Cardiac muscle cell (in vitro differentiated cells and primary cell): ENCODE results near the gene CBY2. TPM values are rescaled to one million over a fixed set of nuclear protein-coding genes. Genes with fewer than 3 reads are reported as not detected.
A peak's percentile ranks its signal among the peaks of the same experiment; 100 is the strongest.

Source experiments
- DNase-seq, 2 donors: peaks; one replicate each; pipeline versions ENCODE4 v3.0.0 to v3.0.0-alpha.2; 2010 to 2017; ENCODE audit warnings: low read depth in 1 of 2, low spot score in 1 of 2
- H3K27ac ChIP-seq: fragments of 200-600 bp; sonication (generic); 2 replicates; pipeline ENCODE4 v1.5.1; 2016
- H3K27me3 ChIP-seq: fragments of 200-600 bp; sonication (generic); 2 replicates; pipeline ENCODE4 v1.6.0; 2016; ENCODE audit warnings: control low read depth
- H3K36me3 ChIP-seq: fragments of 200-600 bp; sonication (generic); 2 replicates; pipeline ENCODE4 v1.5.1; 2016; ENCODE audit warnings: control low read depth
- H3K4me1 ChIP-seq: fragments of 200-600 bp; sonication (generic); 2 replicates; pipeline ENCODE4 v1.8.1; 2017; ENCODE audit warnings: low read depth, mild to moderate bottlenecking, mixed run types
- H3K4me3 ChIP-seq: fragments of 200-600 bp; sonication (generic); 2 replicates; pipeline ENCODE4 v1.5.1; 2016; ENCODE audit warnings: mild to moderate bottlenecking
- H3K9me3 ChIP-seq: fragments of 200-600 bp; sonication (generic); 2 replicates; pipeline ENCODE4 v1.5.1; 2017; ENCODE audit warnings: low read depth, mild to moderate bottlenecking, control low read depth
- CTCF ChIP-seq: IDR thresholded peaks from 2 replicates; pipeline ENCODE4 v1.5.1; 2012; ENCODE audit warnings: low read depth, mild to moderate bottlenecking, low read length
- polyA plus RNA-seq: library from polyadenylated mRNA; unstranded; fragments of >200 nt; fragmentation: Nextera tagmentation; extraction: Ambion mirVana; gene quantifications from 2 replicates; pipeline ENCODE4 v1.2.1, GENCODE V29; 2016
- total RNA-seq: library from RNA; depleted of rRNA; stranded (reverse); fragments of >200 nt; gene quantifications from 2 replicates; pipeline ENCODE4 v1.2.3, GENCODE V29; 2016

CBY2 gene
- total and polyA plus RNA-seq, 2 experiments from 2014 or later, result 0.35 TPM; not detected in 1

- TF ChIP-seq CTCF, result no peak
- no peak overlapping the region for H3K27ac ChIP-seq
- H3K27me3 ChIP-seq, result no peaks in the 10 kb centered on the region
- DNase-seq, result no peak
- peaks cover 14% of the 10 kb centered on the region for H3K4me1 ChIP-seq
- no peaks in the 10 kb centered on the region for H3K36me3 ChIP-seq
- H3K4me3 ChIP-seq, result no peak overlapping the region
- H3K9me3 ChIP-seq, result no peaks in the 10 kb centered on the region
These were observed 5.4 kb upstream of the CBY2 start for GRCh38 chr13:45696610-45697226.

- DNase-seq, result peak in 1 of 2 donors; percentile 14
- Histone ChIP-seq H3K9me3 (no peaks in the 10 kb centered on the region), H3K27me3 (no peaks in the 10 kb centered on the region), H3K36me3 (no peaks in the 10 kb centered on the region), H3K27ac (no peak overlapping the region), H3K4me1 (peaks cover 10% of the 10 kb centered on the region), H3K4me3 (no peak overlapping the region)
- TF ChIP-seq CTCF, result no peak
These were observed 884 bp upstream of the CBY2 start for GRCh38 chr13:45700971-45701900.

DNA sequence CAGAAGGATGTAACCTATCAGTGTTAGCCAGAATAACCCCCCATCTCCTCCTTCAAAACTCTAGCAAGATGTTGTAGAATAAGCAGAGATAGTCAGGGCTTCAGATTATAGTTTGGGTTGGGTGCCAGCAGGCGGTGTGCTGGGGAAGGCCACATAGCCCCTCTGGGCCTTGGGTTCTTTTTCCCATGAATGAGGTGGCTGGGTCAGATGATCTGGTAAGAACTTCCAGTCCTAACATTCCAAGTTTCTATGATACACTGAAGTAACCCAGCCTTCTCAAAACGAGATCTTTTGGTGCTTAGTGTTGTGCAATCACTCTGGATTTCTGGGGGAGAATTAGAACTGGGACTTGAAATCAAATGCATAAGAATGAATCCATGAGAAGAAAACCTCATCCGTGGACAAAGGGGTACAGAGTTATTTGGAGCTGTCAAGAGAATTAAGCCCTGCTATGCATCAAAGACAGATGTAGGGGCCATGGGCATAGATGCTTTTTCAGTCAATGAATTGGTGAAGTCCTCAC is 810 bp downstream of the CBY2 start:
- no peak for DNase-seq
- H3K4me1 ChIP-seq, result no peaks in the 10 kb centered on the region
- no peak for TF ChIP-seq CTCF
- H3K4me3 ChIP-seq, result no peak overlapping the region
- H3K27ac ChIP-seq, result no peak overlapping the region
- no peaks in the 10 kb centered on the region for H3K9me3 ChIP-seq
- H3K27me3 ChIP-seq, result no peaks in the 10 kb centered on the region
- H3K36me3 ChIP-seq, result no peaks in the 10 kb centered on the region

DNA sequence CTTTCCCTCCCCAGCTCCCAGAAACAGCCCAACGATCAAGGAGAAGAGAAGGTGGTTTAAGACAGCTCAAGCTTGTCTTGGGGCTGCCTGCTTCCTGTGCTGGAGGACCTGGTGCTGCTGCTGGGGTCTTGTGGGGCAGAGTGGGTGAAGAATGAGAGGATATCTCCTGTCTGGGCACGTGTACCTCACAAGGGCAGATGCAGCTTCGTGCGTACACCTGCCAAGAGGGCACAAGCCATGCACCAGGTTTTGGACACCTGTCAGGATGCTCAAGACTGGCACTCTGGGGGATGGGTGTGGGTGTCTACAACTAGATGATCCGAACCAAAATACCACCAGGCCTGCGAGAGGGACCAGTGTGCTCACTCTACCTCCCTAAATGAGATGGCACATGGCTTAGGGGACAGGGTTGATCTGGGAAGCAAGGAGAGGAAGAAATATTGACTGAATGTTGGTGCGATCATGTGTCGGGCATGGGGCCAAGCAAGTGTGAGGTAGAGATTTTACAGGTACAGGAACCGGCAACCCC is 2.2 kb downstream of the CBY2 start:
- Histone ChIP-seq H3K36me3 (no peaks in the 10 kb centered on the region), H3K9me3 (no peaks in the 10 kb centered on the region), H3K27ac (no peak overlapping the region), H3K4me1 (no peaks in the 10 kb centered on the region), H3K27me3 (no peaks in the 10 kb centered on the region), H3K4me3 (no peak overlapping the region)
- no peak for DNase-seq
- no peak for TF ChIP-seq CTCF

DNA sequence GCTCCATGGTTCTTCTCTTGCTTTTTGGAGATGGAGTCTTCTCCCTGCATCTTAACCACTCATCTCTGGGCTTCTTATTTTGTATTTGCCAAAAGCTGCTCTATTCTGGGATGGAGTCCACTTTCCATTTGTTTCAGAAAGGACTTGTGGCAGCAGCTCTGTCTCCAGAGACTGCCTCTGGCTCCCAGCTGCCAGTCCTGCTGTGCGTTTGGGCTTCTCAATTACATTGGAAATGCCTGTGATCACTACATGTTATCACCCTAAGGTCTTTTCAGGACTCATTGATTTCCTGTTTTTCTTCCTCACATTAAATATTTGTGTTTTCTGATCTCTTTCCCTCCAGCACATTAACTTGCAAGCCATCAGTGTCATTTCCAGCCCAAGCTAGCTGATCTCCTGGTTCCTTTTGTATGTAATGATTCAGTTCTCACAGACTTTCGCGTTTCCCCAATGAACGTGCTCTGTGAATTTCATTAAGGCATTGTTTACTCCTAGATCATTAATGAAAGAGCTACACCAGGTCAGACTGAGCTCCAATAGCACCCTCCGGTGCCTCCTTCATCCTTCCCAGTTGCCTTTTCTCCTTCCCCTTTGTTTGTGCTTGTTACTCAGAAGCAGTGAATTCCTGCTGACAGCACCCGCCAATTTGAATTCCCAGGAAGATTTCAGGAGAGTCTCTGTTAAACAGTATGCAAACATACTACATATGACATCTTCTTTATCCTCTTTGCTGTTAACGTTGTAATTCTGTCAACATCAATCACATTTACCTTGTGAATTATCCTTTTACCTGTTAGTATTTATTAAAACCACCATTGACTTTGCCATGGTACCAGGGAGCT is 3.0 kb downstream of the CBY2 start:
- Histone ChIP-seq H3K4me1 (no peaks in the 10 kb centered on the region), H3K27me3 (no peaks in the 10 kb centered on the region), H3K9me3 (no peaks in the 10 kb centered on the region), H3K27ac (no peak overlapping the region), H3K36me3 (no peaks in the 10 kb centered on the region), H3K4me3 (no peak overlapping the region)
- DNase-seq, result no peak
- no peak for TF ChIP-seq CTCF
